GM06990 (cell line): ENCODE results near the gene LBHD1.
A peak's percentile ranks its signal among the peaks of the same experiment; 100 is the strongest.

Experiments
- DNase-seq: peaks from one replicate; pipeline ENCODE4 v3.0.0-alpha.2; 2011; ENCODE audit not compliant: insufficient read length; ENCODE audit errors: extremely low read depth
- H3K27me3 ChIP-seq: replicated peaks from 2 replicates; pipeline ENCODE4 v1.6.0; 2011; ENCODE audit warnings: low read length; ENCODE audit not compliant: control insufficient read depth, insufficient read depth
- H3K36me3 ChIP-seq: 2 replicates; pipeline ENCODE4 v1.5.1; 2011; ENCODE audit warnings: low read length; ENCODE audit not compliant: control insufficient read depth, insufficient read depth
- H3K4me3 ChIP-seq: replicated peaks from 2 replicates; pipeline ENCODE4 v1.5.1; 2011; ENCODE audit warnings: low read depth, mild to moderate bottlenecking, control low read depth, low read length
- CTCF ChIP-seq: IDR thresholded peaks from 2 replicates; pipeline ENCODE4 v1.5.1; 2011; ENCODE audit warnings: low read length, control low read depth, mild to moderate bottlenecking, inconsistent platforms; ENCODE audit not compliant: insufficient read depth, poor library complexity, severe bottlenecking

The LBHD1 gene

GRCh38 chr11:62688491-62688890 is 16.4 kb upstream of the LBHD1 start:
- H3K27me3 ChIP-seq = no peaks in the 10 kb centered on the region
- no peak overlapping the region for H3K4me3 ChIP-seq
- H3K36me3 ChIP-seq = peaks cover 25% of the 10 kb centered on the region
- TF ChIP-seq CTCF = no peak
- DNase-seq = no peak

- peaks cover 23% of the 10 kb centered on the region for H3K36me3 ChIP-seq
- no peak overlapping the region for H3K4me3 ChIP-seq
- DNase-seq = no peak
- no peaks in the 10 kb centered on the region for H3K27me3 ChIP-seq
- TF ChIP-seq CTCF = no peak
Observed at GRCh38 chr11:62687508-62688396, 15.7 kb upstream of the LBHD1 start.

GRCh38 chr11:62682518-62682917 is 10.5 kb upstream of the LBHD1 start:
- no peak for DNase-seq
- TF ChIP-seq CTCF = no peak
- Histone ChIP-seq H3K27me3 (no peaks in the 10 kb centered on the region), H3K36me3 (peaks cover under 1% of the 10 kb centered on the region), H3K4me3 (no peak overlapping the region)

GRCh38 chr11:62680825-62681240 is 8.8 kb upstream of the LBHD1 start:
- TF ChIP-seq CTCF = peak; percentile 65
- DNase-seq = no peak
- no peaks in the 10 kb centered on the region for H3K27me3 ChIP-seq
- H3K36me3 ChIP-seq = peaks cover 7% of the 10 kb centered on the region
- no peak overlapping the region for H3K4me3 ChIP-seq

DNA sequence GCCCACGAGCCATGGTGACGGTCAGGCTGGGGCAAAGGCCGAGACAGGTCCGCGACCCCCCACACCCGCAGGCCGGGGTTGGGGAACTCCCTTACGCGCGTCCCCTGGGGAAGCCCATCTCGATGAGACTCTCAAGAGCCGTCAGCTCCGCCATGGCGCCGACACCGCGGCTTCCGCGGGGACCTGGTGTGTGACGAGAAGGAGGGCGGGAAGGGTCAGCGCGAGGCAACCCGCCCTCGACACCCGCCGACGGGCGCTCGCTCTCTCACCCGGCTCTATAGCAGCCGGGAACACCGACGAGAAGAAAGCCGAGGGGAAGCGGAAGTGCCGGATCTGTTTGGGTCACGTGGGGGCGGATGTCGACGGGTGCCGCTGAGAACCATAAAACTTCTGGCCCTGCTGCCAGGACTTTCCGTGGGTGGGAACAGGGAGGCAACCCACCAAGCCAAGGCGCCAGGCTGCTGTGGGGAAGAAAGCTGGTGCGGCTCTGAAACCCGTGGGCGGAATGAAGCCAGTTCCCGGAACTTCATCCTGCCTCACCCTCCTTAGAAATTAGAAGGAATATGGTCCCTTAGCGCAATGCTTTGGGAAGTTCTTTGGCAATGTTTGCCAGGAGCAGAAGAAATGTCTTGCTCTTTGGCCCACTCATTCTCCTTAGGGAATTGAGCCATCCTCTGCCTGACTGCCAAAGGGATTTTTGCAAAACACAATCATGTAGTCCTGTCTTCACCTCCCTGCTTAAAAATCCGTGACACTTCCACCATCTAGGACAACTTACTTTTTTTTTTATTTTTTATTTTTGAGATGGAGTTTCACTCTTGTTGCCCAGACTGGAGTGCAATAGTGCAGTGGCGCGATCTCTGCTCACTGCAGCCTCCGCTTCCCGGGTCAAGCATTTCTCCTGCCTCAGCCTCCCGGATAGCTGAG is 7.0 kb upstream of the LBHD1 start, which contains the start of gene UBXN1:
Gene UBXN1, minus strand, starts transcription at position 304 of the 927 bp plus-strand sequence. Its CDS starts 150 bp downstream, at position 154.
- TF ChIP-seq CTCF = no peak

More for the DNA sequence above, 7.0 kb upstream of the LBHD1 start, which contains the start of gene UBXN1:
- Histone ChIP-seq H3K4me3 (peak within 1 kb of the TSS; percentile 95), H3K36me3 (peaks cover 7% of the 10 kb centered on the region), H3K27me3 (no peaks in the 10 kb centered on the region)
- DNase-seq = peak; percentile 86
